Activated CD4-positive, alpha-beta memory T cell treated with anti-CD3 and anti-CD28 coated beads for 36 hours (primary cell): ENCODE measurements around the gene TMEM18. TPM values are rescaled to one million over a fixed set of nuclear protein-coding genes. Genes with fewer than 3 reads are reported as not detected.
A peak's percentile ranks its signal among the peaks of the same experiment; 100 is the strongest.
"Not testable (repeated sequence)": the region's sequence is repeated elsewhere in the genome, so short reads cannot be mapped to it uniquely, and the experiment has no call there.

Source experiments
- CTCF ChIA-PET: fragments of 350-600 bp; sonication (Branson Sonifier 250); formaldehyde crosslinking; loops from one replicate; lab custom pipeline; 2021; ENCODE audit warnings: antibody characterized with exemption, inconsistent platforms; lab: Charles Lee
- POLR2A ChIA-PET: fragments of 350-600 bp; sonication (Branson Sonifier 250); formaldehyde crosslinking; loops from one replicate; lab custom pipeline; 2021; ENCODE audit warnings: antibody characterized with exemption; lab: Charles Lee
- DNase-seq: peaks from one replicate; pipeline ENCODE4 v3.0.0-alpha.2; 2020
- H3K27ac Mint-ChIP-seq: one replicate; pipeline ENCODE4 v1.8.0; 2021; ENCODE audit warnings: mixed read lengths
- H3K27me3 Mint-ChIP-seq: one replicate; pipeline ENCODE4 v1.8.0; 2021; ENCODE audit warnings: mixed read lengths
- H3K36me3 Mint-ChIP-seq: one replicate; pipeline ENCODE4 v1.8.0; 2021; ENCODE audit warnings: mixed read lengths
- H3K4me1 Mint-ChIP-seq: one replicate; pipeline ENCODE4 v1.8.0; 2021; ENCODE audit warnings: low read depth, mixed read lengths
- H3K4me3 Mint-ChIP-seq: one replicate; pipeline ENCODE4 v1.8.0; 2021; ENCODE audit warnings: mild to moderate bottlenecking, mixed read lengths
- H3K9me3 Mint-ChIP-seq: one replicate; pipeline ENCODE4 v1.8.0; 2021; ENCODE audit warnings: mixed read lengths
- intact Hi-C: fragments of 100-400 bp; cut with micrococcal nuclease; formaldehyde crosslinking; loops from one replicate; pipeline ENCODE4 v1.15.1; 2023
- total RNA-seq, 2 experiments: library from RNA; stranded (reverse); gene quantifications; one replicate each; pipeline ENCODE4 v1.2.3, GENCODE V29; 2021

The TMEM18 gene
- total RNA-seq, 2 experiments from 2014 or later: 20.8 to 21.8 TPM

DNA sequence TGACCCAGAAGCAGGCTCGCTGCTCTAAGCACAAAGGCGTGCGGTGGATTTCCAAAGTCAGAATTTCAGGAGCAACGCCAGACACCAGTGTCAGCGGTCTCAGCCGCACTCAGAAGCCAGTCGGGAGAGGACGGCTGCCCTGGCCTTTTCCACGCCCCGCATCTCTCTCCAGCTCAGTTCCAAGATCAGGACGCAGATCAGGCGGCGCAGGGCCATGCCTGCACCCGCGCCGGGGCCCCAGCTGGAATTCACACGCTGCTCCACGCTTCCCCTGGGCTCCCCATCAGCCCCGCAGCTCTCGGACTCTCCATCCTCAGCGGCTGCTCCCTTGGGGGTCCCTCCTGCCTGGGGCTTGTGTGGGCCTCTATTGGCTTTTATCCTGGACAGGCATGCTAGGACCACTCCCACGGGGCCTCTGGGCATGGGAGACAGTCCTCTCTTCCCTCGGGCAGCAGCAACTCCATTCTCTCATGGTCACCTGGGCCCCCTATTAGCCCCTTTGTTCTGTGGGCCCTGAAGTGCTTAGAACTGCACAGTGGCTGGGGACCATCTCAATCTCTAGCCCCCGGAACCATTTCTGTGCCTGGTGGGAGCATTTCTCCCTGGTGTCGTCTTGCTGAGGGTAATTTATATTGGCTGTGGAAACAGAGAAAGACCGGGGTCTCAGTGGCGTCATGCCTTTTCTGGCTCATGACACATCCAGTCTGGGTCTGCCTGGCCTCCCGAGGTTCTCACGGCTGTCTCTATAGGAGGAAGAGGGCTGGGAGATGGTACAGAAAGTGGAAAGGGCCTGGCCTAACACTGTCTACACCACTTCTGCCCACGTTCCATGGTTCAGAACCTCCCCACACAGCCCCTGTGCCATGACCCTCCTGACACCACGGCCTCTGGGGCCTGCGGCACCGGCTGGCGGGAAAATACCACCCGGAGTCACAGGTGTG lies 14.9 kb upstream of the TMEM18 start:
- H3K27ac Mint-ChIP-seq: no peak overlapping the region
- CTCF ChIA-PET: no interaction called here
- DNase-seq: no peak

DNA sequence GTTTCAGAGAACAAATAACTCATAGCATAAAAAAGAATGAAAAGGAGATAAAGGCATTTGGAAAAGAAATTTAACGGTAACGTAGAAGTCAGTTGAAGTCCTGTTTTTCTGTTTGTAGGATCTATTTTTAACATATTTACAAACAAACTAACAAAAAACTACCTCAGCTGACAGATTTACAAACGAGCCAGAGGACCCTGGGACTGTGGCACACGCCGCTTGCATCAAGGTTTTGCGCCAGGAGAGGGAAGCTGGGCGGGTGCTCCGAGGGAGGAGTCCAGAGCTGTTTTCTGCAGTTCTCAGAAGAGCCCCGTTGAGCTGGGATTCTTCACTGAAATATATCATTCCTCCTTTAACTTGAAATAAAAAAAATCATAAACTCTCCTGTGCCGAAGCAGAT lies 13.6 kb upstream of the TMEM18 start:
- intact Hi-C loops: no loop called here
- DNase-seq: no peak
- H3K9me3 Mint-ChIP-seq: peaks cover 7% of the 10 kb centered on the region
- peaks cover 5% of the 10 kb centered on the region for H3K36me3 Mint-ChIP-seq
- ChIA-PET CTCF (no interaction called here), POLR2A (no interaction called here)
- H3K27ac Mint-ChIP-seq: no peak overlapping the region
- peaks cover 14% of the 10 kb centered on the region for H3K27me3 Mint-ChIP-seq
- no peak overlapping the region for H3K4me3 Mint-ChIP-seq
- H3K4me1 Mint-ChIP-seq: peaks cover 5% of the 10 kb centered on the region

More for the DNA sequence above, 14.9 kb upstream of the TMEM18 start:
- Mint-ChIP-seq H3K36me3 (no peaks in the 10 kb centered on the region), H3K9me3 (no peaks in the 10 kb centered on the region), H3K27me3 (peaks cover 15% of the 10 kb centered on the region), H3K4me1 (peaks cover 5% of the 10 kb centered on the region), H3K4me3 (no peak overlapping the region)
- intact Hi-C loops: no loop called here
- POLR2A ChIA-PET: no interaction called here

DNA sequence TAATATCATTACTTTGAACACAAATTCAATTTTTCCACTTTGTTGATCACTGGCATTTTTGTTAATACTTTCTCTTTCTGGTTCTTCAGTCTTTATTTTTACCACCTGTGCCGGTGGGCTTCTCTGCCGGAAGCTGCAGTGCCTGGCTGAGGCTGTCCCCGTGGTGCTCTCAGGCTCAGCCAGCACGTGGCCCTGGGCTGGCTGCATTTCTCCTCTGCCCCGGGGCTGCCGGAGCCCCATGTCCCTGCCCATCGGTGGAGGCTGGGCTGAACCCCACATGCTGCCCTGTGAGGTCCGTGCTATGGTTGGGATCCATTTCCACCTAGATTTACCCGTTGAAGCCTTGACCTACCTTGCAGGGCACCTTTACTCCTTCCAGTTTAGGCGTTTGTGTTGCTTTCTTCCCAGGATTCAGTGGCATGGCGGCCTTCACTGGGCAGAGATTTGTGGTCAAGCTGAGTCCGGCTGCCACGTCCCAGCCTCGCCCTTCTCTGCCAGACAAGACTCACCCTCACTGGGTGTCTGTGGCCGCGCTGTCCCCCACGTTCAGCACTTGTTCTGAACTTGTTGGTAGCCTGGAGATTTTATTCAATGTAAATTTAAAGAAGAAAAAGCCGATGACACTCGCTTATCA lies 12.8 kb upstream of the TMEM18 start:
- ChIA-PET POLR2A (no interaction called here), CTCF (no interaction called here)
- Mint-ChIP-seq H3K4me3 (no peak overlapping the region), H3K27me3 (peaks cover 14% of the 10 kb centered on the region), H3K36me3 (peaks cover 9% of the 10 kb centered on the region), H3K4me1 (peaks cover 5% of the 10 kb centered on the region), H3K9me3 (peaks cover 15% of the 10 kb centered on the region), H3K27ac (no peak overlapping the region)
- no peak for DNase-seq
- intact Hi-C loops: no loop called here

DNA sequence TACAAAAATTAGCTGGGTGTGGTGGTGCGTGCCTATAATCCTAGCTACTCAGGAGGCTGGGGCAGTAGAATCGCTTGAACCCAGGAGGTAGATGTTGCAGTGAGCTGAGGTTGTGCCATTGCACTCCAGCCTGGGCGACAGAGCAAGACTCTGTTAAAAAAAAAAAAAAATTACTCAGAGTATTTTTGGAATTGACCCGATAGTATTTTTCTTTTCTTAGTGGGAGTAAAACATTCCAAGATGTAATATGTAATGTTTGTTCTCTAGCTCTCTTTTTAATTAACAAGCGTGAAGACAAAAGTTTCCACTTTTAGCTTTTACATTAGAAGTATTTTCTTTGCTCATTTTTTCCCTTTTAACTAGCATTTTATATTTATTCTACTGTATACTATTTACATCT lies 12.0 kb upstream of the TMEM18 start:
- CTCF ChIA-PET: no interaction called here
- intact Hi-C loops: no loop called here
- POLR2A ChIA-PET: no interaction called here
- Mint-ChIP-seq H3K9me3 (peaks cover 22% of the 10 kb centered on the region), H3K4me3 (no peak overlapping the region), H3K27ac (no peak overlapping the region), H3K4me1 (peaks cover 5% of the 10 kb centered on the region), H3K36me3 (peaks cover 17% of the 10 kb centered on the region), H3K27me3 (peaks cover 14% of the 10 kb centered on the region)
- no peak for DNase-seq

DNA sequence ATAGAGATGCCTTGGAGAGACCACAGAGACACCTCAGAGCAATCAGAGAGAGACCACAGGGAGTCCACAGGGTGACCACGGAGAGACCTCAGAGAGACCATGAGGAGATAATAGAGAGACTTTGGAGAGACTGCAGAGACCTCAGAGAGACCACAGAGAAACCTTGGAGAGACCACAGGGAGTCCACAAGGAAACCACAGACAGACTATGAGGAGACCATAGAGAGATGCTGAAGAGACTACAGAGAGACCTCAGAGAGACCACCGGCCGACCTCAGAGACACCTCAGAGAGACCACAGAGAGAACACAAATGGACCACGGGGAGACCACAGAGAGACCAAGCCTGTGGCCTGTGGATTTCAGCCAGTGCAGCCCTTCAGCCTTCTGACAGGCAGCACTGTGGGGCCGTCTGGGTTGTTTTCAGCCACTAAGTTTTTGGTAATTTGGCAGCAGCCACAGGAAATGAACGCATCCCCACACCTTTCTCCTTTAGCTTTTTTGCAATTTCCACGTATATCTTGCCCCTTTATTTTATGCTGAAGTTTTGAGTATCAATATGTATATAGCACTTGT lies 11.4 kb upstream of the TMEM18 start:
- peaks cover 5% of the 10 kb centered on the region for H3K4me1 Mint-ChIP-seq
- POLR2A ChIA-PET: no interaction called here

DNA sequence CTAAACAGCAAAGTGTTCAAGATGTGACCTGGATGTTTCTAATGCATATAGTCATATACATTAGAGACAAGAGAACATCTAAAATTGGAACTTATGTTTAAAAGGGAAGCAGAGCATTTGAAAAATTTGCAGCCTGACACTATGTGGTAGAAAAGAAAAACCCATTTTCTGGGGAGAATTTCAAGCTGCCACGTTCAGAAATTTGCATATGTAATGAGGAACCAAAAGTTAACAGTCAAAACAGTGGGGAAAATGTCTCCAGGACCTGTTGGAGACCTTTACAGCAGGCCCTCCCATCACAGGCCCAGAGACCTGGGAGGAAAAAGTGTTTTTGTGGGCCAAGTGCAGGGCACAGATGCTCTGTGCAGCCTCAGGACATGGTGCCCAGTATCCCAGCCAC lies 8.2 kb upstream of the TMEM18 start:
- CTCF ChIA-PET: no interaction called here
- Mint-ChIP-seq H3K4me3 (no peak overlapping the region), H3K27ac (no peak overlapping the region), H3K4me1 (no peaks in the 10 kb centered on the region), H3K36me3 (peaks cover 25% of the 10 kb centered on the region), H3K27me3 (peaks cover 11% of the 10 kb centered on the region), H3K9me3 (peaks cover 27% of the 10 kb centered on the region)
- POLR2A ChIA-PET: no interaction called here
- DNase-seq: no peak
- intact Hi-C loops: no loop called here

More for the DNA sequence above, 11.4 kb upstream of the TMEM18 start:
- H3K4me3 Mint-ChIP-seq: no peak overlapping the region
- CTCF ChIA-PET: no interaction called here
- H3K27ac Mint-ChIP-seq: no peak overlapping the region
- peaks cover 14% of the 10 kb centered on the region for H3K27me3 Mint-ChIP-seq
- H3K36me3 Mint-ChIP-seq: peaks cover 22% of the 10 kb centered on the region
- peaks cover 27% of the 10 kb centered on the region for H3K9me3 Mint-ChIP-seq
- DNase-seq: no peak
- intact Hi-C loops: no loop called here

DNA sequence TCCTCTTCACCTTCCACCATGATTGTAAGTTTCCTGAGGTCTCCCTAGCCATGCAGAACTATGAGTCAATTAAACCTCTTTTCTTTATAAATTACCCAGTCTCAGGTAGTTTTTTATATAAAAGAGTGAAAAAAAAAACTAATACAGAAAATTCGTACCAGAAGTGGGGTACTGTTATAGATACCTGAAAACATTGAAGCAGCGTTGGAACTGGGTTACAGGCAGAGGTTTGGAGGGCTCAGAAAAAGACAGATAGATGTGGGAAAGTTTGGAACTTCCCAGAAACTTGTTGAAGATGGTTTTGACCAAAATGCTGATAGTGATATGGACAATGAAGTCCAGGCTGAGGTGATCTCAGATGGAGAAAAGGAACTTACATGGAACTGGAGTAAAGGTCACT lies 7.7 kb upstream of the TMEM18 start:
- DNase-seq, H3K4me1 Mint-ChIP-seq, POLR2A ChIA-PET, H3K27ac Mint-ChIP-seq, H3K4me3 Mint-ChIP-seq, H3K27me3 Mint-ChIP-seq, intact Hi-C loops, CTCF ChIA-PET: not testable (repeated sequence)
- Mint-ChIP-seq H3K36me3 (peaks cover 25% of the 10 kb centered on the region), H3K9me3 (peaks cover 27% of the 10 kb centered on the region)

DNA sequence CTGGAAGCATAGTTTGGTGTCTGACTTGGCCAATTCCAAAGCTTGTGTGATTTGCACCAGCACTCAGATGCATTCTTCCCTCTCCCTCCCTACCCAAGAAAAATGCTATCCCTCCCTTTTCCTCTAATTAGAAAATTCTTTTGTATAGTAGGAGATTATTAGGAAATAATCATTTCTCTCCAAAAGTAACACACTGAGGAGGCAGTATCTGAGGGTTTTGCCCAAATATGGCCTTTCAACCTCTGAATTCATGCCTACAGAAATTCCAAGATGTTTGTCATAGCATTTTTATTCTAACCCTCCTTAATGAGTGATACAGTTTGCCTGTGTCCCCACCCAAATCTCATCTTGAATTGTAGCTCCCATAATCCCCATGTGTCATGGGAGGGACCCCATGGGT lies 5.0 kb upstream of the TMEM18 start:
- intact Hi-C loops: no loop called here

DNA sequence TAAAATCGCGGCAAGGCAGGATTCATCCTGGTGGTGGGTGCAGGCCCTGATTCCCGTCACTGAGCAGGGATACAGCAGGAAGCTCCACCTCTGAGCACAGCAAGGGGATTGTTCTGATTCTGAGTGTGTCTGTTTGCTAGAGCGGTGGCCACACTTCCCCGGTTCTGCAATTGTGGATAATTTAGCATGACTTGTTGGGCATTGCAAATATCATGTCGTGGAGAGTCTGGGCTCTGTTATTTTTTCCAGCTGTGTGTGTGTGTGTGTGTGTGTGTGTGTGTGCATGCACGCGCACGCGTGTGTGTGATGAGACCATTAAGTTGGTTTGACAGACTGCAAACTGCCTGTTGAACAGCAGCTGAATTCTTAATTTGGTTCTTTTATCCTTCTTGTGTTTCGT lies 4.1 kb upstream of the TMEM18 start:
- DNase-seq: no peak
- H3K4me1 Mint-ChIP-seq: peaks cover 14% of the 10 kb centered on the region
- intact Hi-C loops: no loop called here
- CTCF ChIA-PET: no interaction called here
- peaks cover 24% of the 10 kb centered on the region for H3K36me3 Mint-ChIP-seq
- H3K9me3 Mint-ChIP-seq: peaks cover 21% of the 10 kb centered on the region
- no peak overlapping the region for H3K4me3 Mint-ChIP-seq
- H3K27me3 Mint-ChIP-seq: no peaks in the 10 kb centered on the region
- H3K27ac Mint-ChIP-seq: no peak overlapping the region
- POLR2A ChIA-PET: no interaction called here

More for the DNA sequence above, 5.0 kb upstream of the TMEM18 start:
- H3K9me3 Mint-ChIP-seq: peaks cover 27% of the 10 kb centered on the region
- peaks cover 9% of the 10 kb centered on the region for H3K4me1 Mint-ChIP-seq
- no peak overlapping the region for H3K4me3 Mint-ChIP-seq
- ChIA-PET POLR2A (no interaction called here), CTCF (no interaction called here)
- no peaks in the 10 kb centered on the region for H3K27me3 Mint-ChIP-seq
- peaks cover 27% of the 10 kb centered on the region for H3K36me3 Mint-ChIP-seq
- no peak overlapping the region for H3K27ac Mint-ChIP-seq
- no peak for DNase-seq

DNA sequence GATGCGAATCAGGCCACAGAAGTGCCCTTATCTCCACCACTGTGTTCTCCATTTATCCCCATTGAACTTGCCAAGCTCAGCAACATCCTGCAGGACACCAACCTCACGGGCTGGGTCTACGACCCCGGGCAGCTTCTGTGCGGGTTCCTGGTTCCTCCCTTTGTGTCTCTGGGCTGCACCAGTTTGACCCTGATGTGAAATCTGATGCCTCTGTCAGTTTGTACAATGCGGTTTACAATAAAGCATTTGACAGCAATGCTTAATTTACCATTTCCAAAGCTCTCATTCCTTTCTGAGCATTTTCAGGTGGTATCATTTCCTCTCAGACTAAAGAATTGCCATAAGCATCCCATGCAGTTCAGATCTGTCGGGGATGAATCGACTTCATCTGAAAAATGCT lies 3.3 kb upstream of the TMEM18 start:
- H3K27ac Mint-ChIP-seq: no peak overlapping the region
- POLR2A ChIA-PET: no interaction called here
- intact Hi-C loops: no loop called here
- DNase-seq: no peak
- no peak overlapping the region for H3K4me3 Mint-ChIP-seq
- H3K4me1 Mint-ChIP-seq: peaks cover 22% of the 10 kb centered on the region
- no peaks in the 10 kb centered on the region for H3K27me3 Mint-ChIP-seq
- CTCF ChIA-PET: no interaction called here
- peaks cover 17% of the 10 kb centered on the region for H3K9me3 Mint-ChIP-seq
- peaks cover 24% of the 10 kb centered on the region for H3K36me3 Mint-ChIP-seq

DNA sequence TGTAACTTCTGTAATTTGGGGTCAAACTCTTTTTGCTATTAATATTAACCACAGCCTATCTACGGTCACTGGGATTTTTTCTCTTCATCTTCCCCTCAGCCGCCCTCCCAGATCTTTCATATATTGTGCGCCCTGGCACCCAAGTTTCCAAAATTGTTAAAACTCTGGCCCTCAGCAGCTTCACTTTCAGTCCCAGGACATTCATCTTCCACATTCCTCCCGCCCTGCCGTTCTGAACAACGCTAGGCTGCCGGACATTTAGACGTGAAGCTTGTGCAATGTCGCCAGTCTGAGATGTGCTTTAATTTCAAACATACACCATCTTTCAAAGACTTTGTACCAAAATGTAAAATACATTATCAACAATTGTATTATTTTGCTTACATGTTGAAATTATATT lies 1.8 kb upstream of the TMEM18 start:
- no peak for DNase-seq
- ChIA-PET POLR2A (interaction anchor here (1.0 kb wide), 1 partner anchor 27 kb away, joined by 3 read pairs; no protein-coding TSS in a partner anchor), CTCF (no interaction called here)
- H3K36me3 Mint-ChIP-seq: peaks cover 10% of the 10 kb centered on the region
- no peaks in the 10 kb centered on the region for H3K27me3 Mint-ChIP-seq
- H3K27ac Mint-ChIP-seq: peak overlapping the region; percentile 58
- H3K4me3 Mint-ChIP-seq: peak overlapping the region; percentile 95
- H3K4me1 Mint-ChIP-seq: peaks cover 36% of the 10 kb centered on the region
- intact Hi-C loops: no loop called here
- peaks cover 4% of the 10 kb centered on the region for H3K9me3 Mint-ChIP-seq

DNA sequence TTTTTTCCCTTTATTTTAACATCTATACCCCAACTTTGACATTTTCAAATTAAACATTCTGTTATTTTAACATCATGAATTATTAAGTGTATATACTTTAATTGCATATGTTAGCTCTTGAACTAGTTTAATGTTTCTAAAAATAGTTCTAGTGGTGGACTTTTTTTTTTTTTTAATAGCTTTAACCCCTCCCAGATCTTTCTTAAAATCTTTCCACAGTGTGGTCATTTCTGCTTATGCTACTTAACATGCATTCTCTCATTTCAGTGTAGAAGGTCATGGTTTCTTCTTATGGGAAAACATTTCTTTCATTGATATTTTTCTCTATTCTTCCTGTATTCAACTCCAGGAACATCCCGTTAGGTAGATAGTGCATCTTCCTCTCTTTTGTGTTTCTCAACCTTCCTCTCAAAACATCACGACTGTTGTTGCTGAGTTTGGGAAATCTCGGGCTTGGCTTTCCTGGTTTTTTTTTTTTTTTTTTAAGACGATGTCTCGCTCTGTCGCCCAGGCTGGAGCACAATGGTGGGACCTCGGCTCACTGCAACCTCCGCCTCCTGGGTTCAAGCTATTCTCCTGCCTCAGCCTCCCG lies 849 bp upstream of the TMEM18 start:
- Mint-ChIP-seq H3K4me3 (peak overlapping the region; percentile 95), H3K9me3 (no peaks in the 10 kb centered on the region), H3K4me1 (peaks cover 38% of the 10 kb centered on the region), H3K36me3 (peaks cover 6% of the 10 kb centered on the region), H3K27ac (peak overlapping the region; percentile 99), H3K27me3 (no peaks in the 10 kb centered on the region)
- intact Hi-C loops: loop anchor here (1.0 kb wide), 1 partner anchor 28 kb away; no protein-coding TSS in a partner anchor
- POLR2A ChIA-PET: interaction anchor here (1.0 to 2.1 kb wide), 3 partner anchors 12 to 28 kb away, joined by 3 to 7 read pairs (median 7); no protein-coding TSS in a partner anchor
- CTCF ChIA-PET: interaction anchor here (0.7 to 1.0 kb wide), 2 partner anchors 11 to 35 kb away, joined by 3 to 5 read pairs; no protein-coding TSS in a partner anchor
- no peak for DNase-seq
